ENCODE results near the gene FHOD1.

DNA sequence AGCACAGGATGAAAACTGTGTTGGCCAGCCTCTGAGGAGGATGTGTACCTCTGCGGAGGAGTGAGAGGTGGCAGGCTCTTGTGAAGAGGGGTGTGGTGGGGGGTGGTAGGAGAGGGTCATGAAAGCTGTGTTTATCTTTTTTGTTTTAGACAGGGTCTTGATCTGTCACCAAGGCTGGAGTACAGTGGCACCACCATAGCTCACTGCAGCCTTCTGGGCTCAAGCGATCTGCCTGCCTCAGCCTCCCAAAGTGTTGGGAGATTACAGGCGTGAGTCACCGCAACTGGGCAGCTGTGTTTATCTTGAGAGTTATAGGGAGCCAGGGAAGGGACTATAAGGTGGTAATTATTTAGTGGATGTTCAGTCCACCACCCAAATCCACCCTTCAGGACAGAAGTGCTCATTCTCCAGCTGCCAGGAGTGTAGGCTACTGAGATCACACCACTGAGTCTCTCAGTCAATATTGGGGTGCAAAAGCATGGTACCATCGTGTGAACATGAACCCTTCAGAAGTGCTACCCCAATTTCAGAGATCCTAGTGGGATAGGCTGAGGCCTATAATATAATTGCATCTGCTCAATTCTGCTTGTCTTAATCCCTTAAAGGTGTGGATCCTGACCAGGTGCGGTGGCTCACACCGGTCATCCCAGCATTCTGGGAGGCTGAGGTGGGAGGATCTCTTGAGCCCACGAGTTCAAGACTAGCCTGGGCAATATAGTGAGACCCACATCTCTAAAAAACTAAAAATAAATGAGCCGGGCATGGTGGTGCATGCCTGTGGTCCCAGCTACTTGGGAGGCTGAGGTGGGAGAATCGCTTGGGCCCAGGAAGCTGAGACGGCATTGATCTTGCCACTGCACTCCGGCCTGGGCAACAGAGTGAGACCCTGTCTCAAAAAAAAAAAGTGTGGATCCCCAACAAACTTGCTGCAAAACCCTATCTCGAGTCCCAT, 56.6 kb downstream of the FHOD1 start:
- TF ChIP-seq, protein P1, sequence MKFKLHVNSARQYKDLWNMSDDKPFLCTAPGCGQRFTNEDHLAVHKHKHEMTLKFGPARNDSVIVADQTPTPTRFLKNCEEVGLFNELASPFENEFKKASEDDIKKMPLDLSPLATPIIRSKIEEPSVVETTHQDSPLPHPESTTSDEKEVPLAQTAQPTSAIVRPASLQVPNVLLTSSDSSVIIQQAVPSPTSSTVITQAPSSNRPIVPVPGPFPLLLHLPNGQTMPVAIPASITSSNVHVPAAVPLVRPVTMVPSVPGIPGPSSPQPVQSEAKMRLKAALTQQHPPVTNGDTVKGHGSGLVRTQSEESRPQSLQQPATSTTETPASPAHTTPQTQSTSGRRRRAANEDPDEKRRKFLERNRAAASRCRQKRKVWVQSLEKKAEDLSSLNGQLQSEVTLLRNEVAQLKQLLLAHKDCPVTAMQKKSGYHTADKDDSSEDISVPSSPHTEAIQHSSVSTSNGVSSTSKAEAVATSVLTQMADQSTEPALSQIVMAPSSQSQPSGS (tag by site-specific recombination; IDR thresholded peaks at IDR 0.05; ENCODE audit: low read depth) = no peak
- TF ChIP-seq, protein P2, sequence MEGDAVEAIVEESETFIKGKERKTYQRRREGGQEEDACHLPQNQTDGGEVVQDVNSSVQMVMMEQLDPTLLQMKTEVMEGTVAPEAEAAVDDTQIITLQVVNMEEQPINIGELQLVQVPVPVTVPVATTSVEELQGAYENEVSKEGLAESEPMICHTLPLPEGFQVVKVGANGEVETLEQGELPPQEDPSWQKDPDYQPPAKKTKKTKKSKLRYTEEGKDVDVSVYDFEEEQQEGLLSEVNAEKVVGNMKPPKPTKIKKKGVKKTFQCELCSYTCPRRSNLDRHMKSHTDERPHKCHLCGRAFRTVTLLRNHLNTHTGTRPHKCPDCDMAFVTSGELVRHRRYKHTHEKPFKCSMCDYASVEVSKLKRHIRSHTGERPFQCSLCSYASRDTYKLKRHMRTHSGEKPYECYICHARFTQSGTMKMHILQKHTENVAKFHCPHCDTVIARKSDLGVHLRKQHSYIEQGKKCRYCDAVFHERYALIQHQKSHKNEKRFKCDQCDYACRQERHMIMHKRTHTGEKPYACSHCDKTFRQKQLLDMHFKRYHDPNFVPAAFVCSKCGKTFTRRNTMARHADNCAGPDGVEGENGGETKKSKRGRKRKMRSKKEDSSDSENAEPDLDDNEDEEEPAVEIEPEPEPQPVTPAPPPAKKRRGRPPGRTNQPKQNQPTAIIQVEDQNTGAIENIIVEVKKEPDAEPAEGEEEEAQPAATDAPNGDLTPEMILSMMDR (tag by site-specific recombination; IDR thresholded peaks at IDR 0.05) = no peak
- TF ChIP-seq ZFP69B (tag by site-specific recombination; IDR thresholded peaks at IDR 0.05) (no peak), ZNF416 (tag by site-specific recombination; IDR thresholded peaks at IDR 0.05) (no peak), WT1 (tag by site-specific recombination; IDR thresholded peaks at IDR 0.05) (no peak), ZNF571 (tag by site-specific recombination; IDR thresholded peaks at IDR 0.05) (no peak)
- TF ChIP-seq, protein P3, sequence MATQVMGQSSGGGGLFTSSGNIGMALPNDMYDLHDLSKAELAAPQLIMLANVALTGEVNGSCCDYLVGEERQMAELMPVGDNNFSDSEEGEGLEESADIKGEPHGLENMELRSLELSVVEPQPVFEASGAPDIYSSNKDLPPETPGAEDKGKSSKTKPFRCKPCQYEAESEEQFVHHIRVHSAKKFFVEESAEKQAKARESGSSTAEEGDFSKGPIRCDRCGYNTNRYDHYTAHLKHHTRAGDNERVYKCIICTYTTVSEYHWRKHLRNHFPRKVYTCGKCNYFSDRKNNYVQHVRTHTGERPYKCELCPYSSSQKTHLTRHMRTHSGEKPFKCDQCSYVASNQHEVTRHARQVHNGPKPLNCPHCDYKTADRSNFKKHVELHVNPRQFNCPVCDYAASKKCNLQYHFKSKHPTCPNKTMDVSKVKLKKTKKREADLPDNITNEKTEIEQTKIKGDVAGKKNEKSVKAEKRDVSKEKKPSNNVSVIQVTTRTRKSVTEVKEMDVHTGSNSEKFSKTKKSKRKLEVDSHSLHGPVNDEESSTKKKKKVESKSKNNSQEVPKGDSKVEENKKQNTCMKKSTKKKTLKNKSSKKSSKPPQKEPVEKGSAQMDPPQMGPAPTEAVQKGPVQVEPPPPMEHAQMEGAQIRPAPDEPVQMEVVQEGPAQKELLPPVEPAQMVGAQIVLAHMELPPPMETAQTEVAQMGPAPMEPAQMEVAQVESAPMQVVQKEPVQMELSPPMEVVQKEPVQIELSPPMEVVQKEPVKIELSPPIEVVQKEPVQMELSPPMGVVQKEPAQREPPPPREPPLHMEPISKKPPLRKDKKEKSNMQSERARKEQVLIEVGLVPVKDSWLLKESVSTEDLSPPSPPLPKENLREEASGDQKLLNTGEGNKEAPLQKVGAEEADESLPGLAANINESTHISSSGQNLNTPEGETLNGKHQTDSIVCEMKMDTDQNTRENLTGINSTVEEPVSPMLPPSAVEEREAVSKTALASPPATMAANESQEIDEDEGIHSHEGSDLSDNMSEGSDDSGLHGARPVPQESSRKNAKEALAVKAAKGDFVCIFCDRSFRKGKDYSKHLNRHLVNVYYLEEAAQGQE (tag by site-specific recombination; IDR thresholded peaks at IDR 0.05) = no peak

Measured in HEK293 (cell line).